ENCODE data around the gene IPMK. TPM values are rescaled to one million over a fixed set of nuclear protein-coding genes. Genes with fewer than 3 reads are reported as not detected.
A peak's percentile ranks its signal among the peaks of the same experiment; 100 is the strongest.

Gene IPMK
- total and polyA plus RNA-seq, 2 experiments from 2014 or later: 5.5 to 17.8 TPM

DNA sequence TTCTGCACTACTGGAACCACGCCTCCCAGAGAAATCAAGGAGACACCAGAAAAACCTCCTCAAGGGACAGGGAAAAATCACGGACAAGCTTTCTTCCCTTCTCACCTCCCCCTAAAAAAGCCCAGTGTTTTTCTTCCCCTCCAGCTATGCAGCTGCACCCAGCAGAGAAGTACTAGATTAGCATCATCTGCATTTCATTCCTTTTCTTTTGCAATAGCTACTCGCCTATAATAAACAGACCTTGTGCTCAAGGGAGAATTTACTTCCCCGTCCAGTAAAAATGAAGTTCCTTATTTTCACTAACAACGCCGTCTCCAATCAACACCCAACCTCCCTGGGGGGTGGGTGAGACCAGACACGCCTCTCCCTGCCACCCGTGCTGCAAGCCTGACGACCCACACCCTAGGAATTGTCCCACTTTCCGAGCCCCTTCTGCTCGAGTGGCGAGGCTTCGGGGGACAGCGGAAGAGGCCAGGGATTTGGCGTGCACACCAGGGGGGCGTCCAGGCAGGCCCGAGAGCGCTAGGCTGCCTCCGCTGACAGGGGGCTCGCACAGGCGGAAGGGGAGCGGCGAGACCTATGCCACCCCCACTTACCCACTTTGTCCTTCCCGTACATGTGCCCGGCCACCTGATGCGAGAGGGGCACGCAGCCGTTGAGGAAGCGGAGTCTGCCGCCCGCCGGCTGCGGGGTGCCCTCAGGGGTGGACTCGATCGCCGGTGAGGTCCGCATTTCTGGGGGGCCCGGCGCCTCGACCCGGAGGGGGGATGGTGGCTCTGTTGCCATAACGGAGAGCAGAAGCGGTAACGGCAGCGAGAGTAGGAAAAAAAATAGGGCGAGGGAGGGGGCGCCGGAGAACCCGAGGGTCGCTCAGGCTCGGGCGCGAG, 625 bp downstream of the IPMK start:
- peak; percentile 5 for ATAC-seq
- H3K36me3 Mint-ChIP-seq (ENCODE audit: low read depth): peaks cover 6% of the 10 kb centered on the region; the same call in 1 of the 3 replicates
- H3K27ac ChIP-seq (ENCODE audit: low read depth): no peak overlapping the region
- no peaks in the 10 kb centered on the region for H3K27me3 ChIP-seq (ENCODE audit: insufficient read depth)
- peak overlapping the region; percentile 97 for H3K4me3 Mint-ChIP-seq
- DNase-seq (ENCODE audit: low spot score): peak; percentile 50
- H3K4me3 ChIP-seq: peak overlapping the region; percentile 80
- H3K79me2 ChIP-seq (replicated peaks; ENCODE audit: insufficient read depth): peaks cover 74% of the 10 kb centered on the region
- no peaks in the 10 kb centered on the region; the same call in 1 of the 2 replicates for H3F3A ChIP-seq (replicated peaks; ENCODE audit: low read depth)
- peaks cover 31% of the 10 kb centered on the region for H3K4me1 ChIP-seq (ENCODE audit: insufficient read depth)
- H3K9me3 Mint-ChIP-seq: peaks cover 3% of the 10 kb centered on the region; the same call in 2 of the 3 replicates
- H3K27me3 Mint-ChIP-seq (ENCODE audit: insufficient read depth, low read depth, poor library complexity): peaks cover 7% of the 10 kb centered on the region
- no peaks in the 10 kb centered on the region for H3K36me3 ChIP-seq (ENCODE audit: insufficient read depth)
- no peaks in the 10 kb centered on the region for H3K9me2 ChIP-seq (ENCODE audit: insufficient read depth)
- peak overlapping the region; percentile 15; the same call in 1 of the 2 replicates for H2AFZ ChIP-seq
- TF ChIP-seq ZNF331 (CRISPR knock-in tag; IDR thresholded peaks at IDR 0.05; ENCODE audit: low read depth) (no peak), CREB1 (CRISPR knock-in tag; IDR thresholded peaks at IDR 0.05; ENCODE audit: low read depth) (no peak), EZH2 (IDR thresholded peaks at IDR 0.05; ENCODE audit: low read depth, unreplicated experiment) (no peak), POLR2AphosphoS5 (IDR thresholded peaks at IDR 0.05; ENCODE audit: low read depth) (no peak), NANOG (IDR thresholded peaks at IDR 0.05; ENCODE audit: borderline replicate concordance) (no peak), ZNF114 (CRISPR knock-in tag; IDR thresholded peaks at IDR 0.05) (no peak), STAT1 (IDR thresholded peaks at IDR 0.05; ENCODE audit: unreplicated experiment) (no peak), JUNB (IDR thresholded peaks at IDR 0.05; ENCODE audit: unreplicated experiment) (no peak)
- TF ChIP-seq, protein P1, sequence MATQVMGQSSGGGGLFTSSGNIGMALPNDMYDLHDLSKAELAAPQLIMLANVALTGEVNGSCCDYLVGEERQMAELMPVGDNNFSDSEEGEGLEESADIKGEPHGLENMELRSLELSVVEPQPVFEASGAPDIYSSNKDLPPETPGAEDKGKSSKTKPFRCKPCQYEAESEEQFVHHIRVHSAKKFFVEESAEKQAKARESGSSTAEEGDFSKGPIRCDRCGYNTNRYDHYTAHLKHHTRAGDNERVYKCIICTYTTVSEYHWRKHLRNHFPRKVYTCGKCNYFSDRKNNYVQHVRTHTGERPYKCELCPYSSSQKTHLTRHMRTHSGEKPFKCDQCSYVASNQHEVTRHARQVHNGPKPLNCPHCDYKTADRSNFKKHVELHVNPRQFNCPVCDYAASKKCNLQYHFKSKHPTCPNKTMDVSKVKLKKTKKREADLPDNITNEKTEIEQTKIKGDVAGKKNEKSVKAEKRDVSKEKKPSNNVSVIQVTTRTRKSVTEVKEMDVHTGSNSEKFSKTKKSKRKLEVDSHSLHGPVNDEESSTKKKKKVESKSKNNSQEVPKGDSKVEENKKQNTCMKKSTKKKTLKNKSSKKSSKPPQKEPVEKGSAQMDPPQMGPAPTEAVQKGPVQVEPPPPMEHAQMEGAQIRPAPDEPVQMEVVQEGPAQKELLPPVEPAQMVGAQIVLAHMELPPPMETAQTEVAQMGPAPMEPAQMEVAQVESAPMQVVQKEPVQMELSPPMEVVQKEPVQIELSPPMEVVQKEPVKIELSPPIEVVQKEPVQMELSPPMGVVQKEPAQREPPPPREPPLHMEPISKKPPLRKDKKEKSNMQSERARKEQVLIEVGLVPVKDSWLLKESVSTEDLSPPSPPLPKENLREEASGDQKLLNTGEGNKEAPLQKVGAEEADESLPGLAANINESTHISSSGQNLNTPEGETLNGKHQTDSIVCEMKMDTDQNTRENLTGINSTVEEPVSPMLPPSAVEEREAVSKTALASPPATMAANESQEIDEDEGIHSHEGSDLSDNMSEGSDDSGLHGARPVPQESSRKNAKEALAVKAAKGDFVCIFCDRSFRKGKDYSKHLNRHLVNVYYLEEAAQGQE (IDR thresholded peaks at IDR 0.05; ENCODE audit: unreplicated experiment): no peak
- TF ChIP-seq, protein P2, sequence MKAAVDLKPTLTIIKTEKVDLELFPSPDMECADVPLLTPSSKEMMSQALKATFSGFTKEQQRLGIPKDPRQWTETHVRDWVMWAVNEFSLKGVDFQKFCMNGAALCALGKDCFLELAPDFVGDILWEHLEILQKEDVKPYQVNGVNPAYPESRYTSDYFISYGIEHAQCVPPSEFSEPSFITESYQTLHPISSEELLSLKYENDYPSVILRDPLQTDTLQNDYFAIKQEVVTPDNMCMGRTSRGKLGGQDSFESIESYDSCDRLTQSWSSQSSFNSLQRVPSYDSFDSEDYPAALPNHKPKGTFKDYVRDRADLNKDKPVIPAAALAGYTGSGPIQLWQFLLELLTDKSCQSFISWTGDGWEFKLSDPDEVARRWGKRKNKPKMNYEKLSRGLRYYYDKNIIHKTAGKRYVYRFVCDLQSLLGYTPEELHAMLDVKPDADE (IDR thresholded peaks at IDR 0.05): no peak
- TF ChIP-seq, protein P3, sequence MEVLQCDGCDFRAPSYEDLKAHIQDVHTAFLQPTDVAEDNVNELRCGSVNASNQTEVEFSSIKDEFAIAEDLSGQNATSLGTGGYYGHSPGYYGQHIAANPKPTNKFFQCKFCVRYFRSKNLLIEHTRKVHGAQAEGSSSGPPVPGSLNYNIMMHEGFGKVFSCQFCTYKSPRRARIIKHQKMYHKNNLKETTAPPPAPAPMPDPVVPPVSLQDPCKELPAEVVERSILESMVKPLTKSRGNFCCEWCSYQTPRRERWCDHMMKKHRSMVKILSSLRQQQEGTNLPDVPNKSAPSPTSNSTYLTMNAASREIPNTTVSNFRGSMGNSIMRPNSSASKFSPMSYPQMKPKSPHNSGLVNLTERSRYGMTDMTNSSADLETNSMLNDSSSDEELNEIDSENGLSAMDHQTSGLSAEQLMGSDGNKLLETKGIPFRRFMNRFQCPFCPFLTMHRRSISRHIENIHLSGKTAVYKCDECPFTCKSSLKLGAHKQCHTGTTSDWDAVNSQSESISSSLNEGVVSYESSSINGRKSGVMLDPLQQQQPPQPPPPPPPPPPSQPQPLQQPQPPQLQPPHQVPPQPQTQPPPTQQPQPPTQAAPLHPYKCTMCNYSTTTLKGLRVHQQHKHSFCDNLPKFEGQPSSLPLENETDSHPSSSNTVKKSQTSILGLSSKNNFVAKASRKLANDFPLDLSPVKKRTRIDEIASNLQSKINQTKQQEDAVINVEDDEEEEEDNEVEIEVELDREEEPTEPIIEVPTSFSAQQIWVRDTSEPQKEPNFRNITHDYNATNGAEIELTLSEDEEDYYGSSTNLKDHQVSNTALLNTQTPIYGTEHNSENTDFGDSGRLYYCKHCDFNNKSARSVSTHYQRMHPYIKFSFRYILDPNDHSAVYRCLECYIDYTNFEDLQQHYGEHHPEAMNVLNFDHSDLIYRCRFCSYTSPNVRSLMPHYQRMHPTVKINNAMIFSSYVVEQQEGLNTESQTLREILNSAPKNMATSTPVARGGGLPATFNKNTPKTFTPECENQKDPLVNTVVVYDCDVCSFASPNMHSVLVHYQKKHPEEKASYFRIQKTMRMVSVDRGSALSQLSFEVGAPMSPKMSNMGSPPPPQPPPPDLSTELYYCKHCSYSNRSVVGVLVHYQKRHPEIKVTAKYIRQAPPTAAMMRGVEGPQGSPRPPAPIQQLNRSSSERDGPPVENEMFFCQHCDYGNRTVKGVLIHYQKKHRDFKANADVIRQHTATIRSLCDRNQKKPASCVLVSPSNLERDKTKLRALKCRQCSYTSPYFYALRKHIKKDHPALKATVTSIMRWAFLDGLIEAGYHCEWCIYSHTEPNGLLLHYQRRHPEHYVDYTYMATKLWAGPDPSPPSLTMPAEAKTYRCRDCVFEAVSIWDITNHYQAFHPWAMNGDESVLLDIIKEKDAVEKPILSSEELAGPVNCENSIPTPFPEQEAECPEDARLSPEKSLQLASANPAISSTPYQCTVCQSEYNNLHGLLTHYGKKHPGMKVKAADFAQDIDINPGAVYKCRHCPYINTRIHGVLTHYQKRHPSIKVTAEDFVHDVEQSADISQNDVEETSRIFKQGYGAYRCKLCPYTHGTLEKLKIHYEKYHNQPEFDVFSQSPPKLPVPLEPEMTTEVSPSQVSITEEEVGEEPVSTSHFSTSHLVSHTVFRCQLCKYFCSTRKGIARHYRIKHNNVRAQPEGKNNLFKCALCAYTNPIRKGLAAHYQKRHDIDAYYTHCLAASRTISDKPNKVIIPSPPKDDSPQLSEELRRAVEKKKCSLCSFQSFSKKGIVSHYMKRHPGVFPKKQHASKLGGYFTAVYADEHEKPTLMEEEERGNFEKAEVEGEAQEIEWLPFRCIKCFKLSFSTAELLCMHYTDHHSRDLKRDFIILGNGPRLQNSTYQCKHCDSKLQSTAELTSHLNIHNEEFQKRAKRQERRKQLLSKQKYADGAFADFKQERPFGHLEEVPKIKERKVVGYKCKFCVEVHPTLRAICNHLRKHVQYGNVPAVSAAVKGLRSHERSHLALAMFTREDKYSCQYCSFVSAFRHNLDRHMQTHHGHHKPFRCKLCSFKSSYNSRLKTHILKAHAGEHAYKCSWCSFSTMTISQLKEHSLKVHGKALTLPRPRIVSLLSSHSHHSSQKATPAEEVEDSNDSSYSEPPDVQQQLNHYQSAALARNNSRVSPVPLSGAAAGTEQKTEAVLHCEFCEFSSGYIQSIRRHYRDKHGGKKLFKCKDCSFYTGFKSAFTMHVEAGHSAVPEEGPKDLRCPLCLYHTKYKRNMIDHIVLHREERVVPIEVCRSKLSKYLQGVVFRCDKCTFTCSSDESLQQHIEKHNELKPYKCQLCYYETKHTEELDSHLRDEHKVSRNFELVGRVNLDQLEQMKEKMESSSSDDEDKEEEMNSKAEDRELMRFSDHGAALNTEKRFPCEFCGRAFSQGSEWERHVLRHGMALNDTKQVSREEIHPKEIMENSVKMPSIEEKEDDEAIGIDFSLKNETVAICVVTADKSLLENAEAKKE (CRISPR knock-in tag; IDR thresholded peaks at IDR 0.05): no peak
- TF ChIP-seq, protein P4, sequence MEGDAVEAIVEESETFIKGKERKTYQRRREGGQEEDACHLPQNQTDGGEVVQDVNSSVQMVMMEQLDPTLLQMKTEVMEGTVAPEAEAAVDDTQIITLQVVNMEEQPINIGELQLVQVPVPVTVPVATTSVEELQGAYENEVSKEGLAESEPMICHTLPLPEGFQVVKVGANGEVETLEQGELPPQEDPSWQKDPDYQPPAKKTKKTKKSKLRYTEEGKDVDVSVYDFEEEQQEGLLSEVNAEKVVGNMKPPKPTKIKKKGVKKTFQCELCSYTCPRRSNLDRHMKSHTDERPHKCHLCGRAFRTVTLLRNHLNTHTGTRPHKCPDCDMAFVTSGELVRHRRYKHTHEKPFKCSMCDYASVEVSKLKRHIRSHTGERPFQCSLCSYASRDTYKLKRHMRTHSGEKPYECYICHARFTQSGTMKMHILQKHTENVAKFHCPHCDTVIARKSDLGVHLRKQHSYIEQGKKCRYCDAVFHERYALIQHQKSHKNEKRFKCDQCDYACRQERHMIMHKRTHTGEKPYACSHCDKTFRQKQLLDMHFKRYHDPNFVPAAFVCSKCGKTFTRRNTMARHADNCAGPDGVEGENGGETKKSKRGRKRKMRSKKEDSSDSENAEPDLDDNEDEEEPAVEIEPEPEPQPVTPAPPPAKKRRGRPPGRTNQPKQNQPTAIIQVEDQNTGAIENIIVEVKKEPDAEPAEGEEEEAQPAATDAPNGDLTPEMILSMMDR (conservative IDR thresholded peaks at IDR 0.05; ENCODE audit: low read depth in 2 of 2): no peak
- H3K27ac Mint-ChIP-seq: peak overlapping the region; percentile 75
- H3K4me1 Mint-ChIP-seq: peaks cover 31% of the 10 kb centered on the region
- no peaks in the 10 kb centered on the region for H4K20me1 ChIP-seq (replicated peaks; ENCODE audit: insufficient read depth)
- peak overlapping the region; percentile 85 for H3K4me2 ChIP-seq

All from GM23338 (cell line).